Stimulated activated naive CD8-positive, alpha-beta T cell treated with anti-CD3 and anti-CD28 coated beads, Interleukin-15, Interleukin-2, amounts not matched to agents 100 U/mL and 50 U/mL, for 24 hours (primary cell): ENCODE measurements around the gene REEP1.
"Not testable (repeated sequence)": the region's sequence is repeated elsewhere in the genome, so short reads cannot be mapped to it uniquely, and the experiment has no call there.

Experiments
- ATAC-seq: fragments of 150-1000 bp; cut with Tn5 transposase; one replicate; pipeline ENCODE4 v1.10.0; 2021
- DNase-seq: peaks from one replicate; pipeline ENCODE4 v3.0.0; 2021

REEP1 gene

DNA sequence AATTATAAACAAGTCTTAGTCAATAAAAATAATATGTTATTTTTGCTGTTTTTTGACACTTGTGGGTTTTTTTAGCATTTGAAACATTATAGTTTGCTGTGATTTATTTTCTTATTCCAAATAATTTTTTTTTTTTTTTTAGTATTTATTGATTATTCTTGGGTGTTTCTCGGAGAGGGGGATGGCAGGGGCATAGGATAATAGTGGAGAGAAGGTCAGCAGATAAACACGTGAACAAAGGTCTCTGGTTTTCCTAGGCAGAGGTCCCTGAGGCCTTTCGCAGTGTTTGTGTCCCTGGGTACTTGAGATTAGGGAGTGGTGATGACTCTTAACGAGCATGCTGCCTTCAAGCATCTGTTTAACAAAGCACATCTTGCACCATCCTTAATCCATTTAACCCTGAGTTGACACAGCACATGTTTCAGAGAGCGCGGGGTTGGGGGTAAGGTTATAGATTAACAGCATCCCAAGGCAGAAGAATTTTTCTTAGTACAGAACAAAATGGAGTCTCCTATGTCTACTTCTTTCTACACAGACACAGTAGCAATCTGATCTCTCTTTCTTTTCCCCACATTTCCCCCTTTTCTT is 8.5 kb upstream of the REEP1 start:
- ATAC-seq, DNase-seq: not testable (repeated sequence)

DNA sequence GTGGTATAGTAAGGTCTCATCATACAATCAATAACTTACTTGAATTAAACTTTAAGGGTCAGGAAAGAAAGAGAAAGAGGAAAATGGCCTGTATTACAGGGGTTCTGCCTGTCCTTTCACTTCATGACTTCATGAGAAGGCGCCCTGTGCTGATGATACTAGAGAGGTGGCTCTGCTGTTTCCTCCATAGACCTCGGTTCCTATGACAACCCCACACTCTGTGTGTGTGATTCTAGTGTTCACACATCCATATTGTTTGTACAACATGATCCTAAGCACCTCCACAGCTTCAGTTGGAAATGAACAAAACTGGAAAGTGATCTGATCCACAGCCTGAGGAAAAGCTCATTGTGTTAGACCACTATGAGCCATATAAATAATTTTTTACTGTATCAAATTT is 7.0 kb upstream of the REEP1 start:
- no peak for DNase-seq
- no peak for ATAC-seq

DNA sequence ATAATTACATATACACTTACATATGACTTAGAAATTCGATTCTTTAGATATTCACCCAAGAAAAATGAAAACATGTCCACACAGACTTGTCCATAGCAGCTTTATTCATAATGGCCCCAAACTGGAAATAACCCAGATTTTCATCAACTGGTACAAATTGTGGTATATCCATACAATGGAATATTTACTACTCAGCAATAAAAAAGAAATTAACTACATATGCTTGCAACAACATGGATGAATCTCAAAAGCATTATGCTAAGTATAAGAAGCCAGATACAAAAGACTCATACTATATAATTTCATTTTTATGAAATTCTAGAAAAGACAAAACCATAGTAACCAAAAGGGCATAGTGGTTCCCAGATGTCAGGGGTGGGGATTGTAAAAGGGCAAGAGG is 5.1 kb upstream of the REEP1 start:
- ATAC-seq: no peak
- DNase-seq: no peak

DNA sequence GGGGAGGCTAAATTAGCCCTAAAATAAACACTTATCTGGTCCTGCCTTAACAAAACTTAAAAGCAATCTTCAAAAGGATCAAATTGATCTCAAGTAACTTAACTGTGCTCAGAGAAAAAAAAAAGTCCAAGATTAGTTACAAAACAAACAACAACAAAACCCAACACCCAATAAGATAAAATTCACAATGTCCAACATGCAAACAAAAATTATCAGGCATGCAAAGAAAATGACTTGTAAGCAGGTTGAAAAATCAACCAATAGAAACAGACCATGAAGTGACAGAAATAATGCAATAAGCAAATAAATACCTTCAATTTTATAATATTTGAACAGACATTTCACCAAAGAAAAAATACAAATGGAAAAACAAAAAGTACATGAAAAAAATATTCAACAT is 4.0 kb upstream of the REEP1 start:
- no peak for DNase-seq
- ATAC-seq: no peak

DNA sequence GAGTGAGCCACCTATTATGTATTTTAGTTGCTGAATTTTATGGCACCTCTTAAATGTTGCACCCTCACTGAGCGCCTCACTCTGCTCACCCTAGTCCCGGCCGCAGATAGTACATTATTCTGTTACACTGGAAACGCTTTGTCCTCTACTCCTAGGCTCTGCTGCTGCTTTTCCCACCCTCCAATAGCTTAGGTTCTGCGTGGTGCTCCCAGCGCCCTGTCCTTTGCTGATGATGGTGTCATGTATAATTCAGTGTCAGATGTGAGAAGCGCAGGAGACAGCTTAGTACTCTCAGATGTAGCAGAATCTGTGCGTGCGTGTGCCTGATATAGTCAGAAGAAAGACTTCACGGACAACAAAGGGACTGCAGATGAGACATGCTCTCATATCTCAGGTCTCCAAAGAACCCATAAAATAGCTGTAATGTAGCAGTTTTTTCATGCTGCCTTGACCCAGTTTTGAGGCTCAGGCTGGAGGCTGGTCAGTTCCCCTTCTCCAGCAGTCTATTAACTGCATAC is 1.4 kb upstream of the REEP1 start:
- no peak for DNase-seq
- ATAC-seq: no peak

DNA sequence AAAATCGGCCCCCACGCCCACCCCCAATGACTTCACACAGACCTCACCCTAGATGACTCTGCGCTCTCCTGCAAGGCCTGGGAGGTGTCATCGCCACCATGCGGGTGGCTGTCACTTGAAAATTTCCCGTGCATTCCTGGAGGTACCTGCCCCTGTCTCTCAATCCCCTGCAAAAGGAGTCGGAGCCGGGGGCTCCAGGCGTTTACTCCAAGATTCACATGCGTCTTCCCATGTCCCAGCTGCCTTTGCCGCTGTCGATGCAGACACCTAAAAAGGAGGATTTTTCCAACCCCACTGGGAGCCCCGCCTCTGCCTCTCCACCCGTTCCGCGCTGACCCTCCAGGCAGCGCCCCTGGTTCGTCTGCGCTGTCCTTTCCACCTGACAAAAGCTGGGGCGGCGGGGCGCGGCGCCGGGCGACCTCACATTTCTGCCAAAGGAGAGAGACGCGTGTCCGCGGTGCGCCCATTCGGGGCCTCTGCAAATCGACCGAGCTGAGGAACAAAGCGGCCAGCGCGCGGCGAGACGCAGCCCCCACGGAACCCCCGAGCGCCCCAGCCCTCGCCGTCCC is 667 bp downstream of the REEP1 start:
- ATAC-seq: peak; percentile 14
- DNase-seq: peak; percentile 25

DNA sequence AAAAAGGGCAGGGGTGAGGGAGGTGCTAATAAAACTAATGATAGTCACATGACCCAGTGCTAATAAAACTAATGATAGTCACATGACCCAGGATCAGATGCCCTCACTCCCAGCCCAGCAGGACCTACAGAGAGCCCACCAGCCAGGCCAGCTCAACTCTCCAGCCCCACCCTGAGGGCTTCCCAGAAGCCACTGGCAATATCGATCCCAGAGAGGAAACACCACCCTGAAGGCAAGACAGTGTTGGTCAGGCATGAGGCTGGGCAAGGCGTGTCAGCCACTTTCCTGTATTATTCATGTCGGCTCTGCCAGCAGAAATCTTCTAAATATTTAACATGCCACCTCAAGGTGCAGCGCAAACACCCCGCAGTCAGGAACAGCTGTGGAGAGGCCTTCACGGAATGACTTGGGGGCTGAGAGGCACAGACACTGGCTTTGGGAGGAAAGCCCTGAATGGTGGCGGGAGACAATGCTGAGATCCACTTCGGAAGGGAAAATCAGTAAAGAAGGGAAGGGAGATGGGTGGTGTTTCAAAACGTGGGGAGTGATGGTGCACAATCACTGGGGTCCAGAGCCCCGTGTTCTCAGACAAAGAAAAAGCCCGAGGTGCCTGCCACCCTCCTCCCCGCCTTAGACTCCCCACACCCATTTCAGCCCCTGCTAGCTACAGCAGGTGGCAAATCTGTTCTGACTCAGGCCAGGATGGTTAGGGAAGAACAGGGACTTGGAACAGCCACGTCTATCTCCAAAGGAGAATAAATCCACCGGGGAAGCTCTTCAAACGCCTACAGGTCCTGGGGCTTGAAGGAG is 1.4 kb downstream of the REEP1 start:
- DNase-seq: no peak
- no peak for ATAC-seq

DNA sequence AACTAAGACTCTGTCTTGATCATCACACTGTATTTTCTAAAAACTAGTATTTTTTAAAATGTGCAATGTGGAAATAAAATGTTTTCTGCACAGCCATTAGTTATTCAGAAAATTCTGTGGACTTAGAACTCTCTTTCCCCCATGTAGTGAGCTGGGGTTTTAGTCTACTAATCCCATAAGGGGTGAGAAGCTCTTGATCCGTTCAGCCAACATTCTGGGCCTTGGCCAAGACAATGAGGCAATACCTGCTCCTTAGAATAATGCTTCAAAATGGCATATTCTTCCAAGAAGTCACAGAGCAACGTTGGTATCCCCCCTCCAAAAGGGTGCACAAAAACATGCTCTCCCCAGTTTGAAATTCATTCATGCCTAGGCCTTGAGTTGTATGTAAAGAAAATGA is 4.0 kb downstream of the REEP1 start:
- ATAC-seq: no peak
- DNase-seq: no peak

DNA sequence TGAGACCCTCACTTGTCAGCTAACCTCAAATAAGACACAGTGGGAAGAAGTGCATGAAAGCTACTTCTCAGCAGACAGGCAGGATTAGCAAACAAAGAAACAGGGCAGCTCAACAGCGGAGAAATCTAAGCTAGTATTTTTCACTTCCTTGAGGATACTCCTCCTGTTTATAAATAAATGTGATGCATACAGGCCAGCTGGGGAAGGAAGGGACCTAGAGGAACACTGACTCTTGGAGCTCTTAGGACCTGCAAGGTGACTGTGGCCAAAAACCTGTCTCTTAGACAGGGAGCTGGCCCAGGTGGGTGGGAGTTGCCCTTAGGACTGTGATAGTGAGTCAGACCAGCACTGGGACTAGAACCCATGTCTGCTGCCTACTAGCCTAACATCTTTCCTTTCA is 4.8 kb downstream of the REEP1 start:
- ATAC-seq: no peak

DNA sequence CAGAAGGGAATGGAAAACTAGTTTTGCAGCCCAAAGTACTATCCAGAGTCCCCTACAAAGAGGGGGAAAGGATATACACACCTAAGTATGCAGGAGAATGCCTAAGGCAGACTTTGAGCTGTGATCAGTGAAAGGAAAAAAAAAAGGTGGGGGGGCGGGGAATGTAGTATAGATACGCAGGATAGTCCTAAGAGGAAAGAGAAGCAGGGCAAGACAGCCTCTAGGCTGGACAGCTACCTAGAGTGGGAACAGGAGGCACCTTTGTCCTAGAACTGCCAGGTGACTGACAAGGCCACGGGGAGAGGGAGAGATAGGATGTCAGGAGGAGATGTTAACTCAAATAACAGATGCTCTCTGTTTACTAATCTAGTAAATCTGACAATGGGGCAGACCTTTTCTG is 6.0 kb downstream of the REEP1 start:
- DNase-seq: no peak
- no peak for ATAC-seq

More for the DNA sequence above, 4.8 kb downstream of the REEP1 start:
- DNase-seq: no peak

DNA sequence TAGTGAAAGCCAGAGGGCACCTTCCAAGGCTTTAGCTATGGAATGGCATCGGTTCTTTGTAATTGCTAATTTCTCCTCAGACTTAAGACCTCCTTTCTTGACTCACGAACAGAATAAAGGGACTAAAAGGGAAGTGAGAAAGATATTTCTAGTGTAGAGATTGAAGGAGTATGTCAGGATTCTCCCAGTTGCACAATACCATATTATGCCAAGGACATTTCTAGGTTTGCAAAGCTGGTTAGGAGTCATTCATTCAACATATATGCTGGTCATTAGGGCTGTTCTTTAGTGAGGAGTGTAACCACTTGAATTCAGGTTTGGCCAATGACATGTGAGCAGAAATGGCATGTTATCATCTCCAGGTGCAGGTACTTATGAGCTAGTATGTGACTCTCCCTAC is 7.4 kb downstream of the REEP1 start:
- DNase-seq: no peak
- ATAC-seq: no peak

DNA sequence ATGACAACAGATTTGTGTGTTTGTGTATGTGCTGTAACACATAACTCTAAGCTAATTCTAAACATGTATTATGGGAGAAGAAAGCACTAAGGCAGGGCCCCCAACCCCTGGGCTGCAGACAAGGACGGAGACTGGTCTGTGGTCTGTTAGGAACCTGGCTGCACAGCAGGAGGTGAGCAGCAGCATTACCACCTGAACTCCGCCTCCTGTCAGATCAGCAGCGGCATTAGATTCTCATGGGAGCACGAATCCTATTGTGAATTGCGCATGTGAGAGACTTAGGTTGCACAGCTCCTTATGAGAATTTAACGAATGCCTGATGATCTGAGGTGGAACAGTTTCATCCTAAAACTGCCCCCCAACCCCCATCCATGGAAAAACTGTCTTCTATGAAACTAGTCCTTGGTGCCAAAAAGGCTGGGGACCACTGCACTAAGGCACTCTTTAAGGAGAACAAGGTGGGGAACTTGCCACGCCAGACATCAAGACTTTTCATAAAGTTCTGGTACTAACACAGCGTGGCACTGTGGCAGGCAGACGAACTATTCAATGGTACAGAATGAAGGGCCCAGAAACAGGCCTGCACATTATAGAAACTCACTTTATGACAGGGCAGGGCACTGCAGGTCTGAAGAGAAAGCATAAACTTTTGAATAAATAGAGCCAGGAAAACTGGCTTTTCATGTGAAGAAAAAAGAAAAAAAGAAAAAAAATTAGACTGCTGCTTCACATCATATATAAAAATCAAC is 14.0 kb downstream of the REEP1 start:
- DNase-seq: no peak
- ATAC-seq: no peak

DNA sequence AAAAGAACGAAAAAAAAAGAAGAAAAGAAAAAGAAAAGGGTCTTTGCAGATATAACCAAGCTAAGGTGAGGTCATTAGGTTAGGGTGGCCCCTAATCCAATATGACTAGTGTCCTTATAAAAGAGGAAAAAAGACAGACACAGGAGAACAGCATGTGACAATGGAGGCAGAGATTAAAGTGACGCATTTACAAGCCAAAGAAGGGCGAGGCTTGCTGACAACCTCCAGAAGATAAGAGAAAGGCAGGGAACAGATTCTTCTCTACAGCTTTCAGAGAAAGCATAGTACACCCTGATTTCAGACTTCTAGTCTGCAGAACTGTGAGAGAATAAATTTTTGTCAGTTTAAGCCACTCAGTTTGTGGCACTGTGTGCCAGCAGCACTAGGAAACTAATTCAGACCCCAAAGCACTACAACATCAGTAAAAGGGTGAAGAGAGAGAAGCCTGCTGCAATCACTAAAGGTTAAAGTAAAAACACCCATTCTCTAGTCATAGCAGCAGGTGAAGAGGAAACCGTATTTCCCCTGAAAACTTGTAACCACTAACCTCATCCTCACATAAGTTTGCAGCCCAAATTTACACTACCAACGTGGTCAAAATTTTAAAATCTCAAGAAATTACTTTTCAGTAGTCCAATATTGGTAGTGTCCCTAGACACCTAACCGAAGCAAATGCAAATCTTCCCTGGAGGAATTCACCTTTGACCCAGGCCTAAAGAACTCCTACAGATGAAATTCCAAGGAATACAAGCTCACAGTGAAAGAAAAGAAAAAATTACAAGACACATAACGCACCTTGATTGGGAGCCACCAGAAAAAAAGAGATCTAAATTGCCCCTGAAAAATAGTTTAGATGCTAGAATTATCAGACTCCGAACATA is 17.5 kb downstream of the REEP1 start:
- no peak for ATAC-seq
- DNase-seq: no peak

DNA sequence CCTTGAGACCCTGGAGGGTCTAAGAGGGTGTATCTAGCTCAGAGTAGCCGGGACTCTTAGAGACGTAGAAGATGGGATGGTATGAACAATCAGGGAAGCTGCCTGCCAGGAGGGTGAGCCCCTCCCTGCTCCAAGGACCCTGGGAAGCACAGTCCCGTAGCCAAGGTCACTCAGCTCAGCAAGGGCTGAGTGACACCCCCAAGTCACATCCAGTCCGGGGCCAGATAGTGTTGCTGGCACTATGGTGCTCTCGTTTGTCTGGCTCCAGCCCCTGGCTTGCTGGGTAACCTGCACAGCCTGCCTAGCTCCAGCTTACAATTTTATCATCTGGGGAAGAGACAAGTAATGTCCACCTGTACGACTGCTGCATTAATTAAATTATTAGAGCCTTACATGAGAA is 22.3 kb downstream of the REEP1 start:
- ATAC-seq (no peak), DNase-seq (no peak)

DNA sequence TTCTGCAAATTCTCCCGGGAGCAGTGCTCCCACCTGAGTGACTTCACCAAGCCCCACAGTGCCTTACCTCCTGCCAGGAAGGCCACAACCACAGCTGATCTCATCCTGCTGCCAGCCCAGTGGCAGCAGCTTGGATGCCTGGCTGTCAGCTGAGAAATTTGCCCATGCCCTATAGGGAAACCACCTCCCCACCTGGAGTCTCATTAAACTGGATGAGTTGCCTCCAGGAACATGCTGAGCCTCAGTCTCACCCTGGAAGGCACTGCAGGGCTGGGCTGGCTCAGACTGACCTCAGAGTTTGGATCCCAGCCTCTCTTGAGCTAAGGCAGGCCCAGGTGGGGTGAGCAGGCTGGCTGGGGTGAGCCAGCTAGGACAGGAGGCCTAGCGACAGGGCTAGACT is 23.3 kb downstream of the REEP1 start:
- no peak for DNase-seq
- no peak for ATAC-seq

DNA sequence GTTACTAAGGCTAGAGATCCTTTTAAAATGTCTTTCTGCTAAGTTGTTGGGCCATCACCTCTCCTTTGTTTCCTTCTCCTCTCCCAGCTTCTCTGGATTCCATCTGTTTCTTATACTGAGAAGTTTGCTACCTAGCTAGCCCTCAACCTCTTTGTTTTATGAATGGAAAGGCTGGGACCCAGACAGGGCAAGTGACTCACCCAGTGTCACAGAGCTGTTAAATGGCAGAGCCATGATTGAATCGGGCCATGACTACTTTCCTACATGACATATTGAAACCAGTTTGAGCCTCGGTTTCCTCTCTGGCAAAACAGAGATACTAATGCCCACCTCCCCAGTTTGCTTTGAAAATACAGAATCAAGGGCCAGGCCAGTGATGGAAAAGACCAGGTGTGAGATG is 24.1 kb downstream of the REEP1 start:
- DNase-seq (no peak), ATAC-seq (peak; percentile 55)

DNA sequence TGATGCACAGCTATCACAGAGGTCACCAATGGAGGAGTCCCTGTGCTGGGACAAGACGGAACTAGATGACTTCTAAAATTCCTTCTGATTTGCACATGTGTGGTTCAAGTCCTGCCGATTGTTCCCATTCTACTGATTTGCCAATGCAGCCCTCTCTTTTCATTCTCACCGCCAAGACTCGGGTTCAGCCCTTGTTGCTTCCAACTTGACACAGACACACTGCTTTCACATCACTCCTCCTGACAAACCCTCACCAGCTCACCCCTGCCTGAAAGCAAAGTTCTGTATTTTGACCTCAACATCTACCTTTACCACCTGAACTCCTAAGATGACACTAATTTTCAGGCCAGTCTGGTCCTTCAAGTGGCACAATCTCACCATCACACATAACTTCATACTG is 25.5 kb downstream of the REEP1 start:
- DNase-seq (no peak), ATAC-seq (no peak)

DNA sequence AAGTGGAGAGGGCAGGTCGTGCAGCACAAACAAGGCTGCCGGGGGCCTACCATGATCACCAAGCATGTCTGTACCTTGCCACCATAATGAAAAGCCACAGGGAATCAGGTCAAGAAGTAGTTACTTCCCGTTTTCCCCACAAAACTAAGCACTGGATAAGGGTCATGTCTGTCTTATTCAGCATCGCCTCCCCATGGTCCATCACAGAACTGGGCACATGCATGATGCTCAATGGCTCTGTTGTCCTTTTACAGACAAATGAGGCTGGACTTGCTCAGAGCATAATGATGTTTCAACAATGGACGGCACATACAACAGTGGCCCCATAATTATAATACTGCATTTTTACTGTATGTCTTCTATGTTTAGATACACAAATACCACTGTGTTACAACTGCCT is 27.5 kb downstream of the REEP1 start:
- ATAC-seq (no peak), DNase-seq (no peak)

DNA sequence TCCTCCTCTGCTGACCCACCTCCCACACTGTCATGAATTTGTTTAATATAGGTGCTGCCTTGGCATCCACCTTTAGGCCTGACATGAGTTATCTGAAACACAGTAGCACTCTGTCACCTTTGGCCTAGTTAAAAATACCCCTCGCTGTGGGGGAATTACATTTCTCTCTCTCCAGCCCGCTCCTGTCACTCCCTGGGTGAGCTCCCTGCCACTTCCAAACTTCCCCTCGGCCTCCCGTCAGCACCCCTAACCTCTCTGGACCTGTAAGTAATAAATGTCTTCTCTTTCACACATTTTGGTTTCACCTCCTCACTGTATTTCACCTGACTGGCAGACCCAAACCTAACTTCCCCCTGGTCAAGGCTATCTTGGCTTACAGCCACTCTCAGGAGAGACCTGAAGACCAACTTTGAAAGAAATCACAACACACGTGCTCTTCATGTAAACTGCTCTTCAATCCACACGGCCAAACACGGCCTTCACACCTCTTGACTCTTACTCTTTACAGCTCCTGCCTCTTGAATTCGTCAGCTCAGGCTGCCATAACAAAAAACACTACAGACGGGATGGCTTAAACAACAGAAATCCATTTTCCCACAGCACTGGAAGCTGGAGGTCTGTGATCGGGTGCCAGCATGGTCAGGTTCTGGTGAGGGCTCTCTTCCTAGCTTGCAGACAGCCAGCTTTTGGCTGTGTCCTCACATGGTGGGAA is 28.3 kb downstream of the REEP1 start:
- DNase-seq: no peak
- no peak for ATAC-seq

DNA sequence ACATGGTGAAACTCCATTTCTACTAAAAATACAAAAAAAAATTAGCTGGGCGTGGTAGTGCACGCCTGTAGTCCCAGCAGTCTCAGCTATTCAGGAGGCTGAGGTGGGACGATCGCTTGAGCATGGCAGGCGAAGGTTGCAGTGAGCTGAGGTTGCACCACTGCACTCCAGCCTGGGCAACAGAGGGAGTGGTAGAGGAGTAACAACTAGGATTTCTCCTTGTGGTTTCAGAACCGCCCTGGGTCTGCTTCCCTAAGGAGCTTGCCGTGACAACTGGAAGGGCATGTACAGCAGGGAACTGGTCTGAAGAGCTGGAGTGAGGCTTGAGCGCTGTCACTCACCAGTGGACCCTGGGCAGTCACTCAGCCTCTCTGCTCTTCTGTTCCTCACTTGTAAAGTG is 29.1 kb downstream of the REEP1 start:
- no peak for ATAC-seq
- DNase-seq: no peak

DNA sequence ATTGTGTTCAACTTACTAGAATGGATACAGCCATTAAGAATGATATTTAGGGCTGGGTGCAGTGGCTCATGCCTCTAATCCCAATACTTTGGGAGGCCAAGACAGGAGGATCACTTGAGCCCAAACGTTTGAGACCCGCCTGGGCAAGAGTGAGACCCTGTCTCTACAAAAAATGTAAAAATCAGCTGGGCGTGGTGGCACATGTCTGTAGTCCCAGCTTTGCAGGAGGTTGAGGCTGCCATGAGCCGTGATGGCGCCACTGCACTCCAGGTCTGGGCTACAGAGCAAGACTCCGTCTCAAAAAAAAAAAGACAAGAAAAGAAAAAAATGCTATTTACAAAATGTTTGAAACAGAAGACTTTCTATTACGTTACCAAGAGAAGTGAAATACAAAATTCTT is 30.0 kb downstream of the REEP1 start:
- DNase-seq: no peak

More for the DNA sequence above, 30.0 kb downstream of the REEP1 start:
- no peak for ATAC-seq
